Measurements from ENCODE around the gene CARD10. TPM values are rescaled to one million over a fixed set of nuclear protein-coding genes. Genes with fewer than 3 reads are reported as not detected.

CARD10 gene
- total and polyA plus RNA-seq, 2 of the 13 experiments (the other 11 are each of a cell fraction or from before 2014, with no cell fraction given) = 35.2 to 55.8 TPM

GRCh38 chr22:37563153-37564081 lies 44.2 kb upstream of the CARD10 start (continued):
- TF ChIP-seq ZNF276 (CRISPR knock-in tag; IDR thresholded peaks at IDR 0.05; ENCODE audit: low read depth) (no peak), THAP9 (CRISPR knock-in tag; IDR thresholded peaks at IDR 0.05; ENCODE audit: borderline replicate concordance) (no peak), ZNF598 (CRISPR knock-in tag; IDR thresholded peaks at IDR 0.05; ENCODE audit: borderline replicate concordance) (no peak), HOXA7 (CRISPR knock-in tag; IDR thresholded peaks at IDR 0.05) (no peak), ZNF362 (CRISPR knock-in tag; IDR thresholded peaks at IDR 0.05; ENCODE audit: borderline replicate concordance) (no peak), EEA1 (CRISPR knock-in tag; IDR thresholded peaks at IDR 0.05; ENCODE audit: borderline replicate concordance) (no peak), DPF2 (CRISPR knock-in tag; IDR thresholded peaks at IDR 0.05; ENCODE audit: borderline replicate concordance, low read depth) (0 out of 2 replicates have a peak, but pooled peaks have one; percentile 43), ZNF138 (CRISPR knock-in tag; IDR thresholded peaks at IDR 0.05; ENCODE audit: low read depth) (no peak), ZNF768 (CRISPR knock-in tag; IDR thresholded peaks at IDR 0.05) (0 out of 2 replicates have a peak, but pooled peaks have one; percentile 13), ZNF382 (CRISPR knock-in tag; IDR thresholded peaks at IDR 0.05; ENCODE audit: borderline replicate concordance) (no peak), ARNTL (CRISPR knock-in tag; IDR thresholded peaks at IDR 0.05) (no peak), CEBPB (IDR thresholded peaks at IDR 0.05; ENCODE audit: borderline replicate concordance, low read depth, low read length) (peak; percentile 54; the same call in 1 of the 2 replicates), ZNF367 (CRISPR knock-in tag; IDR thresholded peaks at IDR 0.05; ENCODE audit: borderline replicate concordance) (no peak), NR2F2 (IDR thresholded peaks at IDR 0.05; ENCODE audit: borderline replicate concordance, low read depth) (no peak), ARNT2 (CRISPR knock-in tag; IDR thresholded peaks at IDR 0.05; ENCODE audit: low read depth) (no peak), CHD2 (IDR thresholded peaks at IDR 0.05; ENCODE audit: low read depth, low read length) (no peak), CREB3 (CRISPR knock-in tag; IDR thresholded peaks at IDR 0.05) (no peak), U2AF1 (optimal IDR thresholded peaks at IDR 0.05; ENCODE audit: low read depth, low read length) (no peak), PREB (CRISPR knock-in tag; IDR thresholded peaks at IDR 0.05) (no peak), ISX (CRISPR knock-in tag; conservative IDR thresholded peaks at IDR 0.05) (no peak)

Data from HepG2 (cell line).